ENCODE results near the gene SSUH2. TPM values are rescaled to one million over a fixed set of nuclear protein-coding genes. Genes with fewer than 3 reads are reported as not detected.

Gene SSUH2
- total and polyA plus RNA-seq, 7 experiments from 2014 or later, result not detected

GRCh38 chr3:8596321-8597218 is 48.0 kb downstream of the SSUH2 start:
- no peaks in the 10 kb centered on the region for H3K27me3 ChIP-seq (ENCODE audit: control insufficient read depth in 2 of 2, insufficient read depth in 2 of 2, low read length in 2 of 2)
- intact Hi-C loops (cut with micrococcal nuclease), result no loop called here
- Mint-ChIP-seq H3K4me1 (no peaks in the 10 kb centered on the region), H3K36me3 (no peaks in the 10 kb centered on the region), H3K9me3 (no peaks in the 10 kb centered on the region), H3K4me3 (no peak overlapping the region), H3K27ac (no peak overlapping the region), H3K27me3 (peaks cover 0 to 9% (median 4%) of the 10 kb centered on the region in 5 donors)
- DNase-seq (no peak), ATAC-seq (no peak)
- H3K36me3 ChIP-seq (ENCODE audit: control insufficient read depth in 2 of 3, insufficient read depth in 3 of 3, low read length in 3 of 3), result no peaks in the 10 kb centered on the region
- ChIA-PET CTCF (no interaction called here), POLR2A (no interaction called here)
- H3K9me3 ChIP-seq (ENCODE audit: control insufficient read depth in 2 of 3, low read length in 3 of 3), result no peaks in the 10 kb centered on the region
- H3K4me1 ChIP-seq (ENCODE audit: control insufficient read depth in 2 of 2, insufficient read depth in 2 of 2, low read length in 2 of 2), result no peaks in the 10 kb centered on the region
- no peak overlapping the region for H3K4me3 ChIP-seq (ENCODE audit: low read length)
- no peak overlapping the region for H3K27ac ChIP-seq (ENCODE audit: low read depth, low read length)

- no peaks in the 10 kb centered on the region for H3K9me3 ChIP-seq (ENCODE audit: control insufficient read depth in 2 of 3, low read length in 3 of 3)
- H3K4me3 Mint-ChIP-seq, result no peak overlapping the region
- no peaks in the 10 kb centered on the region for H3K36me3 Mint-ChIP-seq
- intact Hi-C loops (cut with micrococcal nuclease), result no loop called here
- CTCF ChIA-PET, result interaction anchor here (0.5 kb wide), 1 partner anchor 1008 kb away, joined by 3 read pairs; no protein-coding TSS in a partner anchor
- H3K36me3 ChIP-seq (ENCODE audit: control insufficient read depth in 2 of 3, insufficient read depth in 3 of 3, low read length in 3 of 3), result no peaks in the 10 kb centered on the region
- H3K27ac Mint-ChIP-seq, result no peak overlapping the region
- no peak for DNase-seq
- H3K4me1 Mint-ChIP-seq, result no peaks in the 10 kb centered on the region
- POLR2A ChIA-PET, result no interaction called here
- no peaks in the 10 kb centered on the region for H3K27me3 ChIP-seq (ENCODE audit: control insufficient read depth in 2 of 2, insufficient read depth in 2 of 2, low read length in 2 of 2)
- ATAC-seq, result no peak
- H3K4me1 ChIP-seq (ENCODE audit: control insufficient read depth in 2 of 2, insufficient read depth in 2 of 2, low read length in 2 of 2), result no peaks in the 10 kb centered on the region
- H3K27ac ChIP-seq (ENCODE audit: low read depth, low read length), result no peak overlapping the region
- H3K4me3 ChIP-seq (ENCODE audit: low read length), result no peak overlapping the region
- no peaks in the 10 kb centered on the region for H3K9me3 Mint-ChIP-seq
- H3K27me3 Mint-ChIP-seq, result peaks cover 0 to 9% (median 5%) of the 10 kb centered on the region in 5 donors
Observed at GRCh38 chr3:8595695-8596115, 48.9 kb downstream of the SSUH2 start.

GRCh38 chr3:8595252-8595651 is 49.3 kb downstream of the SSUH2 start:
- H3K4me1 Mint-ChIP-seq, result no peaks in the 10 kb centered on the region
- intact Hi-C loops (cut with micrococcal nuclease), result no loop called here
- Histone ChIP-seq H3K27me3 (ENCODE audit: control insufficient read depth in 2 of 2, insufficient read depth in 2 of 2, low read length in 2 of 2) (no peaks in the 10 kb centered on the region), H3K4me3 (ENCODE audit: low read length) (no peak overlapping the region), H3K9me3 (ENCODE audit: control insufficient read depth in 2 of 3, low read length in 3 of 3) (no peaks in the 10 kb centered on the region), H3K4me1 (ENCODE audit: control insufficient read depth in 2 of 2, insufficient read depth in 2 of 2, low read length in 2 of 2) (no peaks in the 10 kb centered on the region), H3K27ac (ENCODE audit: low read depth, low read length) (no peak overlapping the region), H3K36me3 (ENCODE audit: control insufficient read depth in 2 of 3, insufficient read depth in 3 of 3, low read length in 3 of 3) (no peaks in the 10 kb centered on the region)
- H3K4me3 Mint-ChIP-seq, result no peak overlapping the region
- H3K27ac Mint-ChIP-seq, result no peak overlapping the region
- no peak for ATAC-seq
- no peak for DNase-seq
- no peaks in the 10 kb centered on the region for H3K36me3 Mint-ChIP-seq
- CTCF ChIA-PET, result interaction anchor here (0.5 kb wide), 1 partner anchor 1007 kb away, joined by 3 read pairs; no protein-coding TSS in a partner anchor
- POLR2A ChIA-PET, result no interaction called here
- H3K9me3 Mint-ChIP-seq, result no peaks in the 10 kb centered on the region
- peaks cover 0 to 9% (median 5%) of the 10 kb centered on the region in 5 donors for H3K27me3 Mint-ChIP-seq

- Mint-ChIP-seq H3K27ac (no peak overlapping the region), H3K27me3 (peaks cover 0 to 9% (median 5%) of the 10 kb centered on the region in 5 donors), H3K4me1 (no peaks in the 10 kb centered on the region), H3K36me3 (no peaks in the 10 kb centered on the region), H3K9me3 (no peaks in the 10 kb centered on the region), H3K4me3 (no peak overlapping the region)
- ChIA-PET POLR2A (no interaction called here), CTCF (no interaction called here)
- no peaks in the 10 kb centered on the region for H3K4me1 ChIP-seq (ENCODE audit: control insufficient read depth in 2 of 2, insufficient read depth in 2 of 2, low read length in 2 of 2)
- no peaks in the 10 kb centered on the region for H3K9me3 ChIP-seq (ENCODE audit: control insufficient read depth in 2 of 3, low read length in 3 of 3)
- H3K4me3 ChIP-seq (ENCODE audit: low read length), result no peak overlapping the region
- no peaks in the 10 kb centered on the region for H3K36me3 ChIP-seq (ENCODE audit: control insufficient read depth in 2 of 3, insufficient read depth in 3 of 3, low read length in 3 of 3)
- ATAC-seq (no peak), DNase-seq (no peak)
- H3K27ac ChIP-seq (ENCODE audit: low read depth, low read length), result no peak overlapping the region
- no peaks in the 10 kb centered on the region for H3K27me3 ChIP-seq (ENCODE audit: control insufficient read depth in 2 of 2, insufficient read depth in 2 of 2, low read length in 2 of 2)
- intact Hi-C loops (cut with micrococcal nuclease), result no loop called here
Observed at GRCh38 chr3:8593021-8593827, 51.4 kb downstream of the SSUH2 start.

- Histone ChIP-seq H3K27me3 (ENCODE audit: control insufficient read depth in 2 of 2, insufficient read depth in 2 of 2, low read length in 2 of 2) (no peaks in the 10 kb centered on the region), H3K4me1 (ENCODE audit: control insufficient read depth in 2 of 2, insufficient read depth in 2 of 2, low read length in 2 of 2) (no peaks in the 10 kb centered on the region), H3K27ac (ENCODE audit: low read depth, low read length) (no peak overlapping the region), H3K9me3 (ENCODE audit: control insufficient read depth in 2 of 3, low read length in 3 of 3) (no peaks in the 10 kb centered on the region), H3K4me3 (ENCODE audit: low read length) (no peak overlapping the region), H3K36me3 (ENCODE audit: control insufficient read depth in 2 of 3, insufficient read depth in 3 of 3, low read length in 3 of 3) (no peaks in the 10 kb centered on the region)
- no peak overlapping the region for H3K4me3 Mint-ChIP-seq
- H3K9me3 Mint-ChIP-seq, result peaks cover 0 to 3% (median 0%) of the 10 kb centered on the region in 11 donors
- H3K27me3 Mint-ChIP-seq, result peaks cover 0 to 9% (median 1%) of the 10 kb centered on the region in 5 donors
- ChIA-PET CTCF (no interaction called here), POLR2A (no interaction called here)
- no peak for DNase-seq
- H3K27ac Mint-ChIP-seq, result no peak overlapping the region
- H3K4me1 Mint-ChIP-seq, result no peaks in the 10 kb centered on the region
- intact Hi-C loops (cut with micrococcal nuclease), result no loop called here
- ATAC-seq, result no peak
- H3K36me3 Mint-ChIP-seq, result no peaks in the 10 kb centered on the region
Observed at GRCh38 chr3:8589880-8590556, 54.6 kb downstream of the SSUH2 start.

GRCh38 chr3:8584661-8585060 is 59.9 kb downstream of the SSUH2 start:
- intact Hi-C loops (cut with micrococcal nuclease), result no loop called here
- no peaks in the 10 kb centered on the region for H3K4me1 ChIP-seq (ENCODE audit: control insufficient read depth in 2 of 2, insufficient read depth in 2 of 2, low read length in 2 of 2)
- ChIA-PET CTCF (no interaction called here), POLR2A (no interaction called here)
- no peak overlapping the region for H3K4me3 ChIP-seq (ENCODE audit: low read length)
- no peaks in the 10 kb centered on the region for H3K36me3 Mint-ChIP-seq
- no peak overlapping the region for H3K27ac ChIP-seq (ENCODE audit: low read depth, low read length)
- ATAC-seq (no peak), DNase-seq (no peak)
- no peaks in the 10 kb centered on the region for H3K27me3 ChIP-seq (ENCODE audit: control insufficient read depth in 2 of 2, insufficient read depth in 2 of 2, low read length in 2 of 2)
- peaks cover 0 to 9% (median 0%) of the 10 kb centered on the region in 5 donors for H3K27me3 Mint-ChIP-seq
- H3K36me3 ChIP-seq (ENCODE audit: control insufficient read depth in 2 of 3, insufficient read depth in 3 of 3, low read length in 3 of 3), result no peaks in the 10 kb centered on the region
- no peaks in the 10 kb centered on the region for H3K9me3 ChIP-seq (ENCODE audit: control insufficient read depth in 2 of 3, low read length in 3 of 3)
- H3K9me3 Mint-ChIP-seq, result peaks cover 0 to 4% (median 0%) of the 10 kb centered on the region in 11 donors
- H3K4me3 Mint-ChIP-seq, result no peak overlapping the region
- peaks cover 0 to 2% (median 0%) of the 10 kb centered on the region in 7 donors for H3K4me1 Mint-ChIP-seq
- no peak overlapping the region for H3K27ac Mint-ChIP-seq
